ENCODE results near the gene BSND. TPM values are rescaled to one million over a fixed set of nuclear protein-coding genes. Genes with fewer than 3 reads are reported as not detected.
"Not testable (repeated sequence)": the region's sequence is repeated elsewhere in the genome, so short reads cannot be mapped to it uniquely, and the experiment has no call there.

BSND gene
- total RNA-seq, 4 donors from 2014 or later: not detected

- no peak overlapping the region for H3K4me3 ChIP-seq
- H3K27me3 ChIP-seq: no peaks in the 10 kb centered on the region
- H3K4me1 ChIP-seq: no peaks in the 10 kb centered on the region
- DNase-seq (no peak), ATAC-seq (no peak)
- TF ChIP-seq CTCF (IDR thresholded peaks at IDR 0.05 in 4 of 5, conservative IDR thresholded peaks at IDR 0.05 in 1 of 5) (no peak), POLR2A (IDR thresholded peaks at IDR 0.05) (no peak)
- intact Hi-C loops (cut with DNase I; ENCODE audit: low total_unique reads) (no loop called here), in situ Hi-C loops (cut with MboI; ENCODE audit: low sequenced_read_pairs in 4 of 4) (no loop called here)
- no peak overlapping the region for H3K27ac ChIP-seq
- H3K36me3 ChIP-seq: no peaks in the 10 kb centered on the region
- H3K9me3 ChIP-seq: no peaks in the 10 kb centered on the region
These were observed 17.2 kb downstream of the BSND start for GRCh38 chr1:55015731-55016620.

GRCh38 chr1:55018395-55018794, 19.7 kb downstream of the BSND start:
- intact Hi-C loops (cut with DNase I; ENCODE audit: low total_unique reads): no loop called here
- TF ChIP-seq POLR2A (IDR thresholded peaks at IDR 0.05) (no peak), CTCF (IDR thresholded peaks at IDR 0.05 in 4 of 5, conservative IDR thresholded peaks at IDR 0.05 in 1 of 5) (no peak)
- no peak for DNase-seq
- no peaks in the 10 kb centered on the region for H3K27me3 ChIP-seq
- H3K27ac ChIP-seq: no peak overlapping the region
- H3K4me3 ChIP-seq: no peak overlapping the region
- in situ Hi-C loops (cut with MboI; ENCODE audit: low sequenced_read_pairs in 4 of 4): no loop called here
- H3K4me1 ChIP-seq: no peaks in the 10 kb centered on the region
- H3K36me3 ChIP-seq: no peaks in the 10 kb centered on the region
- no peak for ATAC-seq
- H3K9me3 ChIP-seq: no peaks in the 10 kb centered on the region

GRCh38 chr1:55021942-55022546, 23.3 kb downstream of the BSND start:
- intact Hi-C loops (cut with DNase I; ENCODE audit: low total_unique reads) (loop anchor here (1.0 kb wide), 1 partner anchor 72 kb away; no protein-coding TSS in a partner anchor), in situ Hi-C loops (cut with MboI; ENCODE audit: low sequenced_read_pairs in 4 of 4) (no loop called here)
- peak; percentile 52 to 79 for DNase-seq
- Histone ChIP-seq H3K27me3 (no peaks in the 10 kb centered on the region), H3K27ac (no peak overlapping the region), H3K36me3 (no peaks in the 10 kb centered on the region), H3K4me3 (no peak overlapping the region), H3K9me3 (no peaks in the 10 kb centered on the region), H3K4me1 (no peaks in the 10 kb centered on the region)
- ATAC-seq: peak; percentile 92 to 97
- TF ChIP-seq POLR2A (IDR thresholded peaks at IDR 0.05) (no peak), CTCF (IDR thresholded peaks at IDR 0.05 in 4 of 5, conservative IDR thresholded peaks at IDR 0.05 in 1 of 5) (peak; percentile 63 to 86 (median 76))

- H3K4me3 ChIP-seq; in situ Hi-C loops (cut with MboI; ENCODE audit: low sequenced_read_pairs in 4 of 4); H3K27me3 ChIP-seq; ATAC-seq; H3K4me1 ChIP-seq; H3K27ac ChIP-seq; H3K36me3 ChIP-seq; intact Hi-C loops (cut with DNase I; ENCODE audit: low total_unique reads); DNase-seq; H3K9me3 ChIP-seq: not testable (repeated sequence)
These were observed 25.4 kb downstream of the BSND start for GRCh38 chr1:55024163-55024562.

GRCh38 chr1:55026682-55027081, 27.9 kb downstream of the BSND start:
- intact Hi-C loops (cut with DNase I; ENCODE audit: low total_unique reads); DNase-seq; ATAC-seq; H3K36me3 ChIP-seq; H3K27me3 ChIP-seq; H3K4me3 ChIP-seq; H3K4me1 ChIP-seq; H3K9me3 ChIP-seq; in situ Hi-C loops (cut with MboI; ENCODE audit: low sequenced_read_pairs in 4 of 4); H3K27ac ChIP-seq: not testable (repeated sequence)

- H3K4me3 ChIP-seq; in situ Hi-C loops (cut with MboI; ENCODE audit: low sequenced_read_pairs in 4 of 4); DNase-seq; H3K4me1 ChIP-seq; H3K9me3 ChIP-seq; H3K36me3 ChIP-seq; intact Hi-C loops (cut with DNase I; ENCODE audit: low total_unique reads); H3K27ac ChIP-seq; ATAC-seq: not testable (repeated sequence)
- peaks cover 7 to 21% (median 17%) of the 10 kb centered on the region in 3 donors for H3K27me3 ChIP-seq
These were observed 32.4 kb downstream of the BSND start for GRCh38 chr1:55031098-55031497.

All from gastrocnemius medialis (tissue), 4 donors.